CD4-positive, alpha-beta T cell (primary cell): ENCODE measurements around the gene C4orf50. TPM values are rescaled to one million over a fixed set of nuclear protein-coding genes. Genes with fewer than 3 reads are reported as not detected.

Experiments used
- ATAC-seq: fragments of 200-7000 bp; cut with Tn5 transposase; one replicate; pipeline ENCODE4 v1.10.0; 2022; ENCODE audit warnings: mild to moderate bottlenecking; ENCODE audit not compliant: poor library complexity
- CTCF ChIA-PET: fragments of 350-600 bp; sonication (Branson Sonifier 250); formaldehyde crosslinking; loops from one replicate; lab custom pipeline; 2021; ENCODE audit warnings: antibody characterized with exemption, inconsistent platforms; lab: Charles Lee
- POLR2A ChIA-PET: fragments of 350-600 bp; sonication (Branson Sonifier 250); formaldehyde crosslinking; loops from one replicate; lab custom pipeline; 2021; ENCODE audit warnings: antibody characterized with exemption, inconsistent platforms; lab: Charles Lee
- DNase-seq, 14 experiments: peaks; one replicate each; pipeline ENCODE4 v3.0.0-alpha.2; 2013 to 2020; ENCODE audit warnings: mixed read lengths in 2 of 14
- H3K27ac ChIP-seq, 2 donors: one replicate each; pipeline versions ENCODE4 v1.5.1 to v1.7.0; 2013; ENCODE audit warnings: low read length in 2 of 2, low read depth in 1 of 2, mild to moderate bottlenecking in 1 of 2
- H3K27me3 ChIP-seq, 2 experiments: 1 replicate in 1 of 2; 2 replicates in 1 of 2; pipeline versions ENCODE4 v1.6.1 to v1.7.0; 2013; ENCODE audit warnings: low read length in 2 of 2, control low read depth in 1 of 2, mild to moderate bottlenecking in 1 of 2, moderate library complexity in 1 of 2; ENCODE audit not compliant: insufficient read depth in 2 of 2, control insufficient read depth in 1 of 2
- H3K36me3 ChIP-seq: one replicate; pipeline ENCODE4 v1.6.1; 2013; ENCODE audit warnings: low read length, control low read depth; ENCODE audit not compliant: insufficient read depth
- H3K4me1 ChIP-seq: one replicate; pipeline ENCODE4 v1.6.1; 2013; ENCODE audit warnings: low read length, control low read depth; ENCODE audit not compliant: insufficient read depth
- H3K4me3 ChIP-seq: one replicate; pipeline ENCODE4 v1.5.1; 2013; ENCODE audit warnings: mild to moderate bottlenecking, low read length, moderate library complexity
- H3K9me3 ChIP-seq, 2 experiments: 1 replicate in 1 of 2; 2 replicates in 1 of 2; pipeline versions ENCODE4 v1.6.1 to v1.7.0; 2013; ENCODE audit warnings: low read length in 2 of 2, mild to moderate bottlenecking in 2 of 2, control low read depth in 1 of 2, moderate library complexity in 1 of 2; ENCODE audit not compliant: control insufficient read depth in 1 of 2, insufficient read depth in 1 of 2
- H3K27ac Mint-ChIP-seq: one replicate; pipeline ENCODE4 v1.8.0; 2020; ENCODE audit warnings: mixed read lengths
- H3K27me3 Mint-ChIP-seq: one replicate; pipeline ENCODE4 v1.8.0; 2021; ENCODE audit warnings: mixed read lengths
- H3K36me3 Mint-ChIP-seq: one replicate; pipeline ENCODE4 v1.8.0; 2021; ENCODE audit warnings: low read depth, mixed read lengths
- H3K4me1 Mint-ChIP-seq: one replicate; pipeline ENCODE4 v1.8.0; 2021; ENCODE audit warnings: low read depth, mixed read lengths
- H3K4me3 Mint-ChIP-seq: one replicate; pipeline ENCODE4 v1.8.0; 2020; ENCODE audit warnings: mild to moderate bottlenecking, mixed read lengths
- H3K9me3 Mint-ChIP-seq: one replicate; pipeline ENCODE4 v1.8.0; 2020; ENCODE audit warnings: mixed read lengths
- CTCF ChIP-seq: fragments of 200-600 bp; IDR thresholded peaks from one replicate; pipeline ENCODE4 v1.8.0; 2022; ENCODE audit warnings: antibody characterized with exemption, mild to moderate bottlenecking
- intact Hi-C, 2 experiments: fragments of 100-400 bp; cut with DNase I in 1 of 2; cut with micrococcal nuclease in 1 of 2; formaldehyde crosslinking; loops; one replicate each; pipeline versions ENCODE4 v1.15.1 to v1.9.0; 2023 to 2025; cut with DNase I, micrococcal nuclease
- total RNA-seq, 174 experiments: library from RNA in 2 of 174; stranded (reverse) in 2 of 174; gene quantifications; one replicate each; pipeline ENCODE4 v1.2.3 and lab custom pipeline; 2021 to 2026

Gene C4orf50
- total RNA-seq, 2 experiments from 2014 or later, result 0.16 to 0.20 TPM

- H3K4me1 Mint-ChIP-seq, result peaks cover 16% of the 10 kb centered on the region
Measured at GRCh38 chr4:5869966-5870619, 148.1 kb downstream of the C4orf50 start.

GRCh38 chr4:5867866-5868265, 150.4 kb downstream of the C4orf50 start:
- peaks cover 11% of the 10 kb centered on the region for H3K27me3 Mint-ChIP-seq
- no peak for TF ChIP-seq CTCF
- no peak overlapping the region for H3K27ac ChIP-seq

More at GRCh38 chr4:5869966-5870619, 148.1 kb downstream of the C4orf50 start:
- H3K36me3 ChIP-seq, result no peaks in the 10 kb centered on the region
- ChIA-PET POLR2A (no interaction called here), CTCF (no interaction called here)
- Mint-ChIP-seq H3K27ac (no peak overlapping the region), H3K36me3 (no peaks in the 10 kb centered on the region), H3K27me3 (peaks cover 21% of the 10 kb centered on the region), H3K9me3 (no peaks in the 10 kb centered on the region), H3K4me3 (no peak overlapping the region)
- peaks cover 0 to 3% of the 10 kb centered on the region in 2 experiments for H3K9me3 ChIP-seq
- peaks cover 8% of the 10 kb centered on the region for H3K4me1 ChIP-seq
- no peaks in the 10 kb centered on the region for H3K27me3 ChIP-seq
- no peak for ATAC-seq
- intact Hi-C loops, result no loop called here
- no peak overlapping the region for H3K4me3 ChIP-seq
- H3K27ac ChIP-seq, result no peak overlapping the region
- TF ChIP-seq CTCF, result no peak
- DNase-seq, result no peak

GRCh38 chr4:5866841-5867813, 151.1 kb downstream of the C4orf50 start:
- H3K4me3 Mint-ChIP-seq, result no peak overlapping the region
- H3K4me3 ChIP-seq, result no peak overlapping the region
- ATAC-seq, result no peak
- ChIA-PET POLR2A (no interaction called here), CTCF (no interaction called here)
- no peak for TF ChIP-seq CTCF
- no peak overlapping the region for H3K27ac ChIP-seq
- H3K4me1 ChIP-seq, result peaks cover 8% of the 10 kb centered on the region
- H3K4me1 Mint-ChIP-seq, result peaks cover 16% of the 10 kb centered on the region
- DNase-seq, result no peak
- H3K27me3 ChIP-seq, result peaks cover 3 to 4% of the 10 kb centered on the region in 2 experiments
- intact Hi-C loops, result no loop called here
- peaks cover 0 to 10% of the 10 kb centered on the region in 2 experiments for H3K9me3 ChIP-seq
- H3K36me3 ChIP-seq, result no peaks in the 10 kb centered on the region
- no peaks in the 10 kb centered on the region for H3K9me3 Mint-ChIP-seq
- peaks cover 11% of the 10 kb centered on the region for H3K27me3 Mint-ChIP-seq
- H3K27ac Mint-ChIP-seq, result no peak overlapping the region
- no peaks in the 10 kb centered on the region for H3K36me3 Mint-ChIP-seq

More at GRCh38 chr4:5867866-5868265, 150.4 kb downstream of the C4orf50 start:
- peaks cover 0 to 7% of the 10 kb centered on the region in 2 experiments for H3K9me3 ChIP-seq
- Mint-ChIP-seq H3K4me1 (peaks cover 16% of the 10 kb centered on the region), H3K27ac (no peak overlapping the region), H3K4me3 (no peak overlapping the region), H3K36me3 (no peaks in the 10 kb centered on the region), H3K9me3 (no peaks in the 10 kb centered on the region)
- no peaks in the 10 kb centered on the region for H3K36me3 ChIP-seq
- intact Hi-C loops, result no loop called here
- CTCF ChIA-PET, result no interaction called here
- H3K4me1 ChIP-seq, result peaks cover 8% of the 10 kb centered on the region
- no peak overlapping the region for H3K4me3 ChIP-seq
- ATAC-seq (no peak), DNase-seq (no peak)
- POLR2A ChIA-PET, result no interaction called here
- H3K27me3 ChIP-seq, result peaks cover 3 to 4% of the 10 kb centered on the region in 2 experiments
